ENCODE results near the gene COMMD9.

DNA sequence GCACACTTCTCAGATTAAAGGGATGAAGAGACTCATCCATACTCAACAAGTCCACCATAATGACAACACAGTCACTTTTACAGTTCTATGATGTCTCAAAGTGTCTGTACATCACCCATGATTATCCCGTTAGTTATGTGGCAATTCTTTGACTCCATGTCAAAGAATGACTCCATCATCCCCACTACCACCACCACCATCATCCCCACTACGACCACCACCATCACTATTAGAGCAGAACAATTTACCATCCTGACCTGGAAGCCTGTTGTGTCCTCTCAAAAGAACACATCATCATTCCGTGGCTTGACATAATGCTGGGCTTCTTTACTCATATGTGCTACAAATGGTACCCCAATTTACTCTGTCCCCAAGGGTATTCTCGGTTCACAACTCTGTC, 20.6 kb upstream of the COMMD9 start:
- TF ChIP-seq, protein P1, sequence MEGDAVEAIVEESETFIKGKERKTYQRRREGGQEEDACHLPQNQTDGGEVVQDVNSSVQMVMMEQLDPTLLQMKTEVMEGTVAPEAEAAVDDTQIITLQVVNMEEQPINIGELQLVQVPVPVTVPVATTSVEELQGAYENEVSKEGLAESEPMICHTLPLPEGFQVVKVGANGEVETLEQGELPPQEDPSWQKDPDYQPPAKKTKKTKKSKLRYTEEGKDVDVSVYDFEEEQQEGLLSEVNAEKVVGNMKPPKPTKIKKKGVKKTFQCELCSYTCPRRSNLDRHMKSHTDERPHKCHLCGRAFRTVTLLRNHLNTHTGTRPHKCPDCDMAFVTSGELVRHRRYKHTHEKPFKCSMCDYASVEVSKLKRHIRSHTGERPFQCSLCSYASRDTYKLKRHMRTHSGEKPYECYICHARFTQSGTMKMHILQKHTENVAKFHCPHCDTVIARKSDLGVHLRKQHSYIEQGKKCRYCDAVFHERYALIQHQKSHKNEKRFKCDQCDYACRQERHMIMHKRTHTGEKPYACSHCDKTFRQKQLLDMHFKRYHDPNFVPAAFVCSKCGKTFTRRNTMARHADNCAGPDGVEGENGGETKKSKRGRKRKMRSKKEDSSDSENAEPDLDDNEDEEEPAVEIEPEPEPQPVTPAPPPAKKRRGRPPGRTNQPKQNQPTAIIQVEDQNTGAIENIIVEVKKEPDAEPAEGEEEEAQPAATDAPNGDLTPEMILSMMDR (IDR thresholded peaks at IDR 0.05; ENCODE audit: low read length): no peak
- TF ChIP-seq EZH2 (IDR thresholded peaks at IDR 0.05; ENCODE audit: borderline replicate concordance, low read length): no peak

Measured in OCI-LY1 (cell line).